HepG2 (cell line): ENCODE data around the gene SRP68. TPM values are rescaled to one million over a fixed set of nuclear protein-coding genes. Genes with fewer than 3 reads are reported as not detected.

Source experiments
- ARNT ChIP-seq: fragments of 450-650 bp; IDR thresholded peaks from 2 replicates; pipeline ENCODE4 v1.6.1; 2017
- ETV5 ChIP-seq: IDR thresholded peaks from 2 replicates; pipeline ENCODE4 v1.6.1; 2018; ENCODE audit warnings: missing biosample characterization, missing genetic modification reagents, inconsistent platforms, borderline replicate concordance
- FOSL1 ChIP-seq: sonication (generic); formaldehyde crosslinking; IDR thresholded peaks from 2 replicates; pipeline ENCODE4 v1.9.0; 2021; ENCODE audit warnings: missing genetic modification reagents, borderline replicate concordance
- ISX ChIP-seq: sonication (generic); formaldehyde crosslinking; conservative IDR thresholded peaks from 2 replicates; pipeline ENCODE4 v1.5.0; 2020; ENCODE audit warnings: missing genetic modification reagents
- POLR2A ChIP-seq, 2 experiments: IDR thresholded peaks; 2 replicates each; pipeline ENCODE4 v1.6.1; 2011; ENCODE audit warnings: low read depth in 2 of 2, low read length in 2 of 2, mild to moderate bottlenecking in 1 of 2, moderate library complexity in 1 of 2; ENCODE audit not compliant: insufficient read depth in 1 of 2
- SMAD9 ChIP-seq: sonication (generic); formaldehyde crosslinking; IDR thresholded peaks from 2 replicates; pipeline ENCODE4 v1.5.1; 2020; ENCODE audit warnings: mild to moderate bottlenecking, missing genetic modification reagents
- TCF12 ChIP-seq, 2 experiments: fragments of 450-650 bp in 1 of 2; sonication (generic) in 1 of 2; formaldehyde crosslinking in 1 of 2; IDR thresholded peaks; 2 replicates each; pipeline versions ENCODE4 v1.6.1 to v1.8.0; 2017 to 2022; ENCODE audit warnings: antibody characterized with exemption in 1 of 2, mild to moderate bottlenecking in 1 of 2, missing genetic modification reagents in 1 of 2, moderate library complexity in 1 of 2
- TEAD3 ChIP-seq: optimal IDR thresholded peaks from 2 replicates; pipeline ENCODE3; 2016; ENCODE audit warnings: borderline replicate concordance
- TFAP4 ChIP-seq: sonication (generic); IDR thresholded peaks from 2 replicates; pipeline ENCODE4 v1.6.1; 2016; ENCODE audit warnings: low read depth, borderline replicate concordance
- ZBTB7A ChIP-seq: sonication (generic); formaldehyde crosslinking; IDR thresholded peaks from 2 replicates; pipeline ENCODE4 v1.8.0; 2022; ENCODE audit warnings: mild to moderate bottlenecking, missing genetic modification reagents
- ZNF260 ChIP-seq: sonication (generic); formaldehyde crosslinking; IDR thresholded peaks from 2 replicates; pipeline ENCODE4 v1.4.0; 2020; ENCODE audit warnings: missing genetic modification reagents, low read depth, mild to moderate bottlenecking, borderline replicate concordance
- ZNF292 ChIP-seq: sonication (generic); formaldehyde crosslinking; IDR thresholded peaks from 2 replicates; pipeline ENCODE4 v1.8.1; 2022; ENCODE audit warnings: mild to moderate bottlenecking, low read depth, missing genetic modification reagents, borderline replicate concordance
- ZNF503 ChIP-seq: sonication (generic); formaldehyde crosslinking; IDR thresholded peaks from 2 replicates; pipeline ENCODE4 v1.4.0; 2020; ENCODE audit warnings: missing genetic modification reagents
- ZNF530 ChIP-seq: sonication (generic); formaldehyde crosslinking; IDR thresholded peaks from 2 replicates; pipeline ENCODE4 v1.5.0; 2020; ENCODE audit warnings: low read depth, mild to moderate bottlenecking, missing genetic modification reagents
- ZNF616 ChIP-seq: sonication (generic); formaldehyde crosslinking; IDR thresholded peaks from 2 replicates; pipeline ENCODE4 v1.5.0; 2020; ENCODE audit warnings: low read depth, mild to moderate bottlenecking, missing genetic modification reagents
- polyA plus RNA-seq, 8 experiments: library from polyadenylated mRNA; depleted of rRNA in 3 of 8; stranded (reverse) in 7 of 8; unstranded in 1 of 8; fragments of >200 nt; fragmentation: Illumina TruSeq in 4 of 8; extraction: Trizol in 4 of 8; gene quantifications; 2 replicates each; pipeline versions ENCODE4 v1.2.1 to v1.2.3, GENCODE V29; 2011 to 2016; ENCODE audit warnings: low read depth in 4 of 8, missing spikeins in 1 of 8, mixed read lengths in 1 of 8; ENCODE audit not compliant: insufficient read depth in 1 of 8
- total RNA-seq, 5 experiments: library from RNA; depleted of rRNA; stranded (reverse); fragments of >200 nt; fragmentation: Illumina TruSeq; extraction: Trizol; gene quantifications; 2 replicates each; pipeline ENCODE4 v1.2.3, GENCODE V29; 2016; ENCODE audit warnings: low read depth in 1 of 5
- TF ChIP-seq, protein P1 (sequence below): sonication (generic); formaldehyde crosslinking; IDR thresholded peaks from 2 replicates; pipeline ENCODE4 v1.8.0; 2022; ENCODE audit warnings: mild to moderate bottlenecking, missing genetic modification reagents, moderate library complexity
- TF ChIP-seq, protein P2 (sequence below): sonication (generic); formaldehyde crosslinking; IDR thresholded peaks from 2 replicates; pipeline ENCODE4 v1.4.0; 2020; ENCODE audit warnings: missing genetic modification reagents
- TF ChIP-seq, protein P3 (sequence below): sonication (generic); formaldehyde crosslinking; IDR thresholded peaks from 2 replicates; pipeline ENCODE4 v1.8.1; 2022; ENCODE audit warnings: low read depth, mild to moderate bottlenecking, missing genetic modification reagents
- TF ChIP-seq, protein P4 (sequence below): sonication (generic); formaldehyde crosslinking; conservative IDR thresholded peaks from 2 replicates; pipeline ENCODE4 v1.4.0; 2020; ENCODE audit warnings: missing genetic modification reagents

SRP68 gene
- total and polyA plus RNA-seq, 2 of the 13 experiments (the other 11 are each of a cell fraction or from before 2014, with no cell fraction given): 39.8 to 74.3 TPM

DNA sequence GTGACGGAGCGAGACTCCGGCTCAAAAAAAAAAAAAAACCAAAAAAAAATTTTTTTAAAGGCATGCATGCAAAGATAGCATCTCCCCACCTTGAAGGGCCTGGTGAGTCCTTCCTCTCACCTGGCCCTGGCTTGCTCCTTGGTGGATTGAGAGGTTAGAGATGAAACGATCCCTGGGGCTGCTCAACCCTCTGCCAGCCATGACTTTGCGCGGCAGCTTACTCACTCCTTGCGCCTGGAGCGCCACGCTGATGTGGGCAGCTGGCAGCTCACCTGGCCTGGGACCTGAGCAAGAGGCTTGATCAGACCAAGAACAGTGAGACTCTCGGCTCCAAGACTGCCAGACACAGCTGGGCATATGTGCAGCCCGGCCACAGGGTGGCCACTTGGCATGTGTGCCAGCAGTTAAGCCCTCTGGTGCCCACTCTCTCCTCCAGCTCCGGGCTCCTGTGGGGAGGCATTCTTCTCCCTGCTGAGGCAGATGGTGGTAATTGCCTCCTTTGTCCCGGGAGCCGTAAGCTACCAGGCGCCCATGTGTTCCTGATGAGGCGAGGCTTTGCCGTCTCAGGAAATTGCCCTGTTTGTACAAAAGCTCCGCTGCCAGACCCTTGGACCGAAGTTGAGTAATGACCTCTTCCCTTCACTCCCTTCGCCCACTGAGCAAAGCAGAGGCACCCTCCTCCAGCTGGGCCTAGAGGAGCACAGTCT is 40.1 kb downstream of the SRP68 start (continued):
- TF ChIP-seq, protein P1, sequence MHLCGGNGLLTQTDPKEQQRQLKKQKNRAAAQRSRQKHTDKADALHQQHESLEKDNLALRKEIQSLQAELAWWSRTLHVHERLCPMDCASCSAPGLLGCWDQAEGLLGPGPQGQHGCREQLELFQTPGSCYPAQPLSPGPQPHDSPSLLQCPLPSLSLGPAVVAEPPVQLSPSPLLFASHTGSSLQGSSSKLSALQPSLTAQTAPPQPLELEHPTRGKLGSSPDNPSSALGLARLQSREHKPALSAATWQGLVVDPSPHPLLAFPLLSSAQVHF (CRISPR knock-in tag): no peak
- TF ChIP-seq TEAD3 (peak; percentile 45), TCF12 (IDR thresholded peaks at IDR 0.05) (no peak), TCF12 (CRISPR knock-in tag; IDR thresholded peaks at IDR 0.05) (no peak), ZNF530 (CRISPR knock-in tag) (no peak), SMAD9 (no peak), ZNF292 (no peak; the same call in 1 of the 2 replicates), FOSL1 (CRISPR knock-in tag) (no peak), ISX (CRISPR knock-in tag) (no peak), ZNF503 (CRISPR knock-in tag) (0 out of 2 replicates have a peak, but pooled peaks have one; percentile 40), ARNT (no peak), ZBTB7A (CRISPR knock-in tag) (peak; percentile 72; the same call in 1 of the 2 replicates), ETV5 (peak; percentile 75; the same call in 1 of the 2 replicates), TFAP4 (peak; percentile 58; the same call in 1 of the 2 replicates), POLR2A (IDR thresholded peaks at IDR 0.05; ENCODE audit: insufficient read depth in 1 of 2, low read depth in 2 of 2, low read length in 2 of 2) (no peak), ZNF616 (CRISPR knock-in tag) (no peak), ZNF260 (CRISPR knock-in tag) (no peak)
- TF ChIP-seq, protein P2, sequence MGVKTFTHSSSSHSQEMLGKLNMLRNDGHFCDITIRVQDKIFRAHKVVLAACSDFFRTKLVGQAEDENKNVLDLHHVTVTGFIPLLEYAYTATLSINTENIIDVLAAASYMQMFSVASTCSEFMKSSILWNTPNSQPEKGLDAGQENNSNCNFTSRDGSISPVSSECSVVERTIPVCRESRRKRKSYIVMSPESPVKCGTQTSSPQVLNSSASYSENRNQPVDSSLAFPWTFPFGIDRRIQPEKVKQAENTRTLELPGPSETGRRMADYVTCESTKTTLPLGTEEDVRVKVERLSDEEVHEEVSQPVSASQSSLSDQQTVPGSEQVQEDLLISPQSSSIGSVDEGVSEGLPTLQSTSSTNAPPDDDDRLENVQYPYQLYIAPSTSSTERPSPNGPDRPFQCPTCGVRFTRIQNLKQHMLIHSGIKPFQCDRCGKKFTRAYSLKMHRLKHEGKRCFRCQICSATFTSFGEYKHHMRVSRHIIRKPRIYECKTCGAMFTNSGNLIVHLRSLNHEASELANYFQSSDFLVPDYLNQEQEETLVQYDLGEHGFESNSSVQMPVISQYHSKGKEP: no peak
- TF ChIP-seq, protein P3, sequence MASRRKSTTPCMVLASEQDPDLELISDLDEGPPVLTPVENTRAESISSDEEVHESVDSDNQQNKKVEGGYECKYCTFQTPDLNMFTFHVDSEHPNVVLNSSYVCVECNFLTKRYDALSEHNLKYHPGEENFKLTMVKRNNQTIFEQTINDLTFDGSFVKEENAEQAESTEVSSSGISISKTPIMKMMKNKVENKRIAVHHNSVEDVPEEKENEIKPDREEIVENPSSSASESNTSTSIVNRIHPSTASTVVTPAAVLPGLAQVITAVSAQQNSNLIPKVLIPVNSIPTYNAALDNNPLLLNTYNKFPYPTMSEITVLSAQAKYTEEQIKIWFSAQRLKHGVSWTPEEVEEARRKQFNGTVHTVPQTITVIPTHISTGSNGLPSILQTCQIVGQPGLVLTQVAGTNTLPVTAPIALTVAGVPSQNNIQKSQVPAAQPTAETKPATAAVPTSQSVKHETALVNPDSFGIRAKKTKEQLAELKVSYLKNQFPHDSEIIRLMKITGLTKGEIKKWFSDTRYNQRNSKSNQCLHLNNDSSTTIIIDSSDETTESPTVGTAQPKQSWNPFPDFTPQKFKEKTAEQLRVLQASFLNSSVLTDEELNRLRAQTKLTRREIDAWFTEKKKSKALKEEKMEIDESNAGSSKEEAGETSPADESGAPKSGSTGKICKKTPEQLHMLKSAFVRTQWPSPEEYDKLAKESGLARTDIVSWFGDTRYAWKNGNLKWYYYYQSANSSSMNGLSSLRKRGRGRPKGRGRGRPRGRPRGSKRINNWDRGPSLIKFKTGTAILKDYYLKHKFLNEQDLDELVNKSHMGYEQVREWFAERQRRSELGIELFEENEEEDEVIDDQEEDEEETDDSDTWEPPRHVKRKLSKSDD (CRISPR knock-in tag): no peak; the same call in 1 of the 2 replicates
- TF ChIP-seq, protein P4, sequence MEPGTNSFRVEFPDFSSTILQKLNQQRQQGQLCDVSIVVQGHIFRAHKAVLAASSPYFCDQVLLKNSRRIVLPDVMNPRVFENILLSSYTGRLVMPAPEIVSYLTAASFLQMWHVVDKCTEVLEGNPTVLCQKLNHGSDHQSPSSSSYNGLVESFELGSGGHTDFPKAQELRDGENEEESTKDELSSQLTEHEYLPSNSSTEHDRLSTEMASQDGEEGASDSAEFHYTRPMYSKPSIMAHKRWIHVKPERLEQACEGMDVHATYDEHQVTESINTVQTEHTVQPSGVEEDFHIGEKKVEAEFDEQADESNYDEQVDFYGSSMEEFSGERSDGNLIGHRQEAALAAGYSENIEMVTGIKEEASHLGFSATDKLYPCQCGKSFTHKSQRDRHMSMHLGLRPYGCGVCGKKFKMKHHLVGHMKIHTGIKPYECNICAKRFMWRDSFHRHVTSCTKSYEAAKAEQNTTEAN (CRISPR knock-in tag): peak; percentile 58; the same call in 1 of the 2 replicates
